ENCODE results near the gene IFRD1.
A peak's percentile ranks its signal among the peaks of the same experiment; 100 is the strongest.
"Not testable (repeated sequence)": the region's sequence is repeated elsewhere in the genome, so short reads cannot be mapped to it uniquely, and the experiment has no call there.

The IFRD1 gene

DNA sequence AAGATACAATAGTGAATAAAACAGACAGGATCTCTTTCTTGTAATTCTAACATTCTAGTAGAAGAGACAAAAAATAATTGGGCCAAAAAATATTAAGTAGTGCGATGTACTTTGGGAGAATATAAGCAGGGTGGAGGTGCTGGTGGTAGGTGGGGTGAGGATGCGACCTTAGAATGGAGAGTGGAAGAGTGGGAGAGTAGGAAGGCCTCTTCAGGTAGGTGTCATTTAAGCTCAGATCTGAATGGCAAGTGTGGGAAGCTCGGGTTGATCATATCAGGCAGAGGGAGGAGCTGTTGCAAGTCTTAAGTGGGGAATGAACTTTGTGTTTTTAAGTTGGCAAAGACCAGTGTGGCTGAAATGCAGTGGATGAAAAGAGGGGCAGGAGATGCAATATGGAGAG is 3.8 kb upstream of the IFRD1 start:
- no peak for DNase-seq

DNA sequence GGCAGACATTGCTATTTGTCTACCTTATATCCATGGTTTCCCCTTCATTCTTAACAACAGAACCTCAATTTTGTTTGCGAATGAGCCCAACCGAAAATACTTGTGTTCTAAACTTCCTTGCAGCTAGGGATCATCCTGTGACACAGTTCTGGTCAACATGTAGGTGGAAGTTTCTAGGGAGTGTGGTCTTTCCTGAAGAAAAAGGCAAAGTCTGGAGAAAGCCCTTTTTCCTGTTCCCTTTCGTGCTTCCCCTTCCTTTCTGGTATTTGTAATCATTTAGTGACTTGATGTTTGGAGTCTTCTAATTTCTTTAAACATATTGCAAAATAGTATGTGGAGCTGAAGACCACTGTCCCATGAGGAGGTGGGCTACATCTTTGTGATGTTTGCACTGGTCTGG is 2.9 kb upstream of the IFRD1 start:
- no peak for DNase-seq

DNA sequence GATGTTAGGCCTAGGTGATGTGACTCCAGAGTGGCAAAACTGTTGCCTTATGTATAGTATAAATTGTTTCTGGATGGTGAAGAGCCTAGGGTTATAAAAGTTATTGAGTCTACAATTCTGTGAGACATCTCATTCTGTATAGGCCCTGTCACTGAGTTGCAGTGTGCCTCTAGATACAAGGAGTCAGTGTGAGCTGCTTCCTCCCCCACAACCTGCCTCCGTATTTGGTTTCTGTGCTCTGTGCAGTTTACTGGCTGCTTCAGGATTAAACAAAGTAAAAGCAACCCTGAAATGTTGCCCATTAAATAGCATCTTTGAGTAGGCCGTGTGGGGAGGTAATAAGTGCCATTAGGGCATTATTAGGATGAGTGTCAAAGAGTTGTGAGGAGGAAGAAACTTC is 1.9 kb upstream of the IFRD1 start:
- DNase-seq: no peak

DNA sequence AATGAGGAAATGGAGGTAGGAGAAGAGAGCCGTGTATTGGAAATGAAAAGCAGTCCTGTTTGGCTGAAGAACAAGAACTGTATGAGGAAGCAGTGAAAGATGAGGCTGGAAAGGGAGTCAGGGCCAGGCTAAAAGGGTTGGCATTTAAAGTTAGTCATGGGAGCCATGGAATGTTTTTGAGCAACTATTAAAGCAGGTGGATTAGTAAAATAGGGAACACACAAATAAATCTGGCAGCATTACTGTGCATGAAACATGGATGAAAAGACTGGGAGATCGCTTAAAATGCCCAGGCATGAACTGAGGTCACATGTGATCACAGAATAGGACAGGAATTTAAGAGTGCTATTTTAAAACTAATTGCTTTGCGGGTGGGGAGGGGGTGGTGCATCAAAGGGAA is 1.4 kb upstream of the IFRD1 start:
- peak; percentile 6 for DNase-seq

DNA sequence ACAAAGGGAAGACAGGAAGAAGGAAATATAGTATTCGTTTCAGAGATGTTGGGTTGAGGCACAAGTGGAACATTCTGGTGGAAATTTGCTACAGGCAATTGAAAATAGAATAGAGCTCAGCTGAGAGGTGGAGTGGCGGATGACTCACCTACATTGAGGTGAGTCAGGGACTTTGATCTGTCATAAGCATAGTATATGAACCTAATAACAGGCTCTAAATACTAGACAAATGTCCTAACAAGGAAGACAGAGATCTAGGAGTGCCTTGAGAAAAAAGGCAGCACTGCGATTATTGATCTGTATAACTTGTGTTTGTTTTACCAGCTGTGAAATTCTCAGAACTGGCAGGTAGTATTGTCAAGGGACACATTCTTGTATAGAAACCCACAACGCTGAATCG is 907 bp upstream of the IFRD1 start:
- DNase-seq: peak; percentile 37

DNA sequence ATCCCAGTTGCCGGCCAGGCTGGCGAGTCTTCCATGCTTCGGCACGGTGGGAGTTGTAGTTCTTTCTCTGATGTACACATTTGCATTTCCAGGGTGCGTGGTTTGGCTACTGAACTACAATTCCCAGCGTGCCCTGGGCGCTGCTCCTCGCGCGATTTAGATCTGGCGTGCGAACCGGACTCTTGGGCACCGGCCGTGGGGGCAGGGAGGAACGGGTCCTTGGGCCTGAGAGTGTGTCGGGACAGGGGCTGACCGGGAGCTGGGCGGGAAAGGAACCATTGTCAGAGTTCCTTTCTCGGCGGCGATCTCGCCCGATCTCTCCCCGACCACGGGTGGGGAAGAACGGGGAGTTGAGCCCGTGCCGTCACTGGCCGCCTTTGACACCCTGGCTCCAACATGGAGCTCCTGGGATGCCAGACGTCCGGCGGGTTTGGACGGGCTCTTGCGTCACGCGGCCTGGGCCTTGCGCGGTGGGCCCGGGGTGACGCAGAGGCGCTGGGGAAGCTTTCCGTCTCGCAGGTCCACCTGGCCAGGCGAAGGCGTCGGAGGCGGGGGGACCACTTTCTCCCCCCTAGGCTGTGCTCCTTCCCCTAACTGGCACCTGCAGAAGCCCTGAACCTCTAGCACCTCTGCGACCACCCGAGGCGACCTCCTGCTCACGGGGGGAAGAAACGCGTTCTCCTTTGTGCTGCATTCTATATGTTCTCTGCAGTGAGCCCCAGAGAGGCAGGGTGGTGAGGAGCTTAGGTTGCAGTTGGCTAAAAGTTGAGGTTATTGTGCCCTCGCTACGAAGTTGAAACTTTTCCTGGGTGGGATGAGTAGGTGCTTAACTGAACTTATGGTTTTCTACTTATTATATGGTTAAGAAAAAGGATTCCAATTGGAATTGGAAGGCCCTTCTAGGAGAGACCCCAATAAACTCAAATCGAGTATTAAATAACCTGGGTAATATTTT is 824 bp downstream of the IFRD1 start:
- peak; percentile 96 for DNase-seq

DNA sequence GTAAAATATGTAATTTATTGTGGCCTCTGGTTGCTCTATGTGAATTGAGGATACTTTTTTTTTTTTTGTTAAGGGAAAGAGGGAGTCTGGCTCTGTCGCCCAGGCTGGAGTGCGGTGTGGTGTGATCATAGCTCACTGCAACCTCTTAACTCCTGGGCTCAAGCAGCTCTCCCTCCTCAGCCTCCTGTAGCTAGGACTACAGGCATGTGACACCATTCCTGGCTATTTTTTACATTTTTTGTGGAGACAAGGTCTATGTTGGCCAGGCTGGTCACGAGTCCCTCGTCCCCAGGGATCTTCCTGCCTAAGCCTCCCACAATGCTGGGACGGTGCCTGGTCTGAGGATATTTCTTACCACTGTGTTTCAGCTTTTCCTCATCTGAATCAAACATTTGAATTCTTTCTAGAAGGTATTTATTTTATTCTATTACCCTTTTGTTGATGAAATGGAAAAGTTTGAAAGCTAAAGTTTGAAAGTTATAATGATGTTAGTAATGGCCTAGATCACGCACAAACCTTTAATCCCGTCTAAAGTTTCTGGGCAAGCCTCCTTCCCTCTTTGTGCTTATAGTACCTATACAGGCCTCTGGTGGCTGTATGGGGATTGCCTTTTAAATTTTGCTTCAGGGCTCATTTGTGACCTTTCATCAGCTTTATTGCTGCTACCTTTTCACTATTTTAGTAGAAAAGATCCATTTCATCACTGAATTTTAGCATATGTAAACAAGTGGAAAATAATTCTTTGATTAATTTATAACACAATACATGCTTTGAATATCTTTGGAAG is 2.0 kb downstream of the IFRD1 start:
- peak; percentile 38 for DNase-seq

DNA sequence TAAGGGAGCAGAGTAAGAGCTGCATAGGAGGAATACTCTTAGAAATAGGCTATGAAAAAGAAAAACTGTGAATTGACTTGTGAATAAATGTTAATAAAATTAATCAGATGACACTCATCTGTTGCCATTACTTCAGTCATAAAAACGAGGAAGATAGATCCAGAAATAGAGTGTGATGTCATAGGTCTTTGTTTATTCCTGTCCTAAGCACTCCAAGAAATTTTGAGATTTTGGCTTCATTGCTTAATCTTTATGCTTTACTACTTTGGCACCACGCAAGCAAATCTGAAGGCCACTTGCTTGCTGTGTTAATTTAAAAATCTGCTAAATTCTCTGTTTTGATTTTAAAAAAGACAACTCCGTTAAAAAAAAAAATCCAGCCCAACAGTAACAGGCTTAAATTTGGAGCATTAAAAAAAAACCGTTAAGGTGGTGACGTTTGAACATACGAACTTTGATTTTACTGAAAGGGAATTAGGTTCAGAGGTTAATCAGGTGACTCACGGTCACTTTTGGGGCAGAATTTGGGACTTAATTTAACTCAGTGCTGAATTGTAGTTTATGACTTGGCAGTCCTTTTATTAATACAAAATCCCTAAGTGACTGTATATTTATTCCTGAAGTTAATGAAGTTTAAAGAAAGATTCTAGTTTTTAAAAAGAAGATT is 3.4 kb downstream of the IFRD1 start:
- peak; percentile 35 for DNase-seq

DNA sequence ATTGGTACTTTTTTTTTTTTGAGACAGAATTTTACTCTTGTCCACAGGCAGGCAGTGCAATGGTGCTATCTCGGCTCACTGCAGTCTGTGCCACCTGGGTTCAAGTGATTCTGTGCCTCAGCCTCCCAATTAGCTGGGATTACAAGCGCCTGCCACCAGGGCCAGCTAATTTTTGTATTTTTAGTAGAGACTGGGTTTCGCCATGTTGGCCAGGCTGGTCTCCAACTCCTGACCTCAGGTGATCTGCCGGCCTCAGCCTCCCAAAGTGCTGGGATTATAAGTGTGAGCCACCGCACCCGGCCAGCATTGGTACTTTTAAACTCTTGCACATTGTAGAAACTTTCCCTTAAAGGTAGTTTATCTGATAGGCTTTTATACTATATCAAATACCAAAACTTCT is 3.9 kb downstream of the IFRD1 start:
- DNase-seq: not testable (repeated sequence)

DNA sequence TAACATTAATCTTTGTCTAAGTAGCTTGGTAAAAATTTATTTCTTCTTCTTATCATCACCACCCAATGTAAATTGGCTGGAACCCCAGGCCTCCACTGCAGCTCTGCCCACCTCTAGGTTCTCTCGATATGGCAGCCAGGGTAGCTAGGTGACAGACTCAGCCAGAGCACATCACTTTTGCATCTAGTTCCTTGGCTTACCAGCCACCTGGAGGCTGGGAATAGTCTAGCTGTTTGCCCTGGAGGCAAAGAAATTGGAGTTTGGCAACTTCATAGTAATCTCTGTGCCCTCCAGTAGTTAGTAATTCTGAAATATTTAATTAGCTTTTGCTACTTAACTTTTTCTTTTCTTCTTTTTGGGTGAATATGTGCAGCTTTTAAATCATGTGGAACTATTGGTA is 9.4 kb downstream of the IFRD1 start:
- DNase-seq: no peak

DNA sequence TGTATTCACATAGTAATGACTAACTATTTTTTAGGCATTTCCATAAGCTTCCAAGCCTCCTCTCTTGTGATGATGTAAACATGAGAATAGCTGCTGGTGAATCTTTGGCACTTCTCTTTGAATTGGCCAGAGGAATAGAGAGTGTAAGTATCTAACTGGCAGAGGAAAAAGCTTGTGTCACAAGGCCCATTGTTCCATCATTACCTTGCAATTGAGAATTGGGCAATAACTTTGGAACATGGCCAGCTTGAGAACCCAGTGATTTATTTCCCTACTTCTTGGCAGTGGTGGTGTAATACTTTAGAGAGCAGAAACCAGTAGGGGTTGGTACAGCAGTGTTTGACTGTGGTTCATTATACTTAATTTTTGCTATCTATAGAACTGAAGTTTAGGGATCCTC is 12.0 kb downstream of the IFRD1 start:
- peak; percentile 64 for DNase-seq

DNA sequence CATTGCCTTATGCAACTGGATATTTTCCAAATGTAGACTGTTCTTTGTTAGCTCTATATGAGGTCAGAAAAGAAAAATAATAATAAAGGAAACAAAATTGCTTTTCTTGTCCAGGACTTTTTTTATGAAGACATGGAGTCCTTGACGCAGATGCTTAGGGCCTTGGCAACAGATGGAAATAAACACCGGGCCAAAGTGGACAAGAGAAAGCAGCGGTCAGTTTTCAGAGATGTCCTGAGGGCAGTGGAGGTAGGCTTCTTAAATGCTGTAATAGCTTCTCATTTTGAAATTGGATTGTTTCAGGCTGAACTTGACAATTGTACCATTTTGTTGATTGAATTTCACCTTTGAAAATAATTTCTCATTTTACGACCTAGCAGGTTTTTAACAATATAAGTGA is 17.6 kb downstream of the IFRD1 start:
- DNase-seq: no peak

DNA sequence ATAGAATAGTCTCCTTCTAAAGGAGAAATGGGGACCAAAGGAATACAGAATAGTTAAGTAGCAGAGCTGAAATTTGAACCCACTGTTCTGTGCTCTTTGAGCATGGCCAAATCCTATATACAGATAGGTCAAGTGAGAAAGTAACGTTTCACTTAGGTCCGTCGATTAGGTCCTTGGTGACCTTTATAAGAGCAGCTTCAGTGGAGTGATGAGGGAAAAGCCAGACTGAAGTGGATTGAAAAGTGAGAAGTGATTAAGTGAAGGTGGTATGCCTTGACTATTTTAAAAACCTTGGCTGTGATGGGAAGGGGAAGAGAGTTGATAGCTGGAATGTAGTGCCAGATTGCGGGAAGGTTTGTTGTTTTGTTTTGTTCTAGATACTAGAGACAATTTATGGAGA is 19.9 kb downstream of the IFRD1 start:
- DNase-seq: no peak

DNA sequence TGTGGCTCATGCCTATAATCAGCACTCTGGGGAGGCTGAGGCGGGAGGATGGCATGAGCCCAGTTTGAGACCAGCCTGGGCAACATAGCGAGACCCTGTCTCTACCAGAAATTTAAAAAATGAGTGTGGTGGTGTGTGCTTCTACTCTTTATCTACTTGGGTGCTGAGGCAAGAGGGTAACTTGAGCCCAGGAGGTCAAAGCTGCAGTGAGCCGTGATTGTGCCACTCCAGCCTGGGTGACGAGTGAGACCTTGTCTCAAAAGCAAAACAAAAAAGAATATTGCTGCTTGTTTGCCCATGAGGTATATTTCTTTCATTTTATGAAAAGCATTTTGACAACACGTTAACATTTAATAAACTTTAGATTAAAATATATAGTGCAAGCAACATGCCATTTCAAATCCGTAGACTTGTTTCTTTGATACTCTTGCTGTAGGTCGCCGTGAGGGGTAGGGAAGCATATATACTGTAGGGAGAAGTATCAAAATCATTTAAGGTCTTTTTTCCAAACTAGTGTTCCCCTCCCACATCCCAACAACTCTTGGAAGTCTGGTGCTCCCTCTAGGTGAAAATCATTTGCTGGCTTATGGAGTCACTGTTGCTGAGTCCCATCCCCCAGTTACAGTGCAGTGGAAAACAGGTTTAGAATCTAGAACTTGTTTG is 26.3 kb downstream of the IFRD1 start:
- DNase-seq: no peak

DNA sequence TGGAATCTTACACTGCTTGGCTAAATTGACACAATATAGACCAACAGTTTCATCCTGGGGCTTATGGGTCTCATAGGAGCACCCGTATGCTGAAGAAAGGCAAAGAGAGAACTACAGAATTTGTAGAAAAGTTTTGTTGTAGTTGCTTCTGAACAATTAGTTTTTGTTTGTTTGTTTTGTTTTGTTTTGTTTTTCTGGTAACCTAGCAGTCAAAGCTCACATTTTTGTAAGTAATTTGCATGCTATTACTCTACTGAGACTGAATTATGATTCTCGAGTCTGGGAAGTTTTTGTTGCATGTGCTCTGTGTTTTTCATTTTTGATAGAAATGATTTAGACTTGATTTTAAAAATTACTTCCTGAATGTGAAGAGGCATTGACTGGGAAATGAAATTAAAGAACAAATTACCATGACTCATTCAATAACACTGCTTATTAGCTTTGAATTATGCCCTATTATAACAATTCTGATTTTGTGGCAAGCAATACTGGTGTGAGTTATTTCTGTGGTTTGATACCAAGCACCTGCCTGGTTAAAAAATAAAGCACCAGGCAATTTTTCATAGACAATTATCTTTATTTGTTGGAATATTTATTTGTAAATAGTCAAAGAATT is 31.0 kb downstream of the IFRD1 start:
- DNase-seq: peak; percentile 1

DNA sequence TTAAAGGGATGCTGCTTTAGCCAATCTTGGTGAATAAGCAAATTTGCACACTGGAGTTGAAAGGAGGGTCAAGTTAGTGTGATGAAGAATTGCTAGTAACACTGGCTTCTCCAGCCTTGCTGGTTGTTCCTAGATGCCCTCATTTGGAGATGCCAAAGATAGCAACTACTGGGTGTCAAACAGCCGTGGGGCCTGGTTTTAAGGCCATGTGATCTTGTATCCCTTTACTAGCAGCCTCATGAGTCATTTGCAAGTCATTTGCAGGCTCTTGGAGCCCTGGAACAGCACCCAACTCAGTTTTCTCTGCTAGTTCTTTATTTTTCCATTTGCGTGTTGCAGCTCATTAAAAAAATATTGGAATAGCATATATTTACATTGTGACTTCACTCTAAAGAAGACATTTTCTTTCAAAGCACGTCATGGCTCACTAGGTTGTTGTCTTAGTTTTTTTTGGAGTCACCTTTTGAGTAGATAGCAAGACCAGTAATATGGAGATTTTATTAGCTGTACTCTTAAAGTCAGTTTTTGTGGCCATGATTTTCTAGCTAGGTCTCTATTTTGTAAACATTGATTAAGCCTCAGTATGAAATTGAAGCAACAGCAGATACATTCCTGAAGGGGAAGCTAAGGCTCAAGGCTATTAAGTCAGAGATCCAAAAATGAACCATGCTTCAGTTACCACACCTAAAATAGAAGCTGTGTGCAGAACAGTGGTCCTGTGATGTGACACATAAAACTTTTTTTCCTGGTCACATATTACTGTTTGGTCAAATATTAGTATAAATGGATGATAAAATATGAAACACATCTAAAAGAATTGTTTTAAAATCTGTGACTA is 31.8 kb downstream of the IFRD1 start:
- peak; percentile 93 for DNase-seq

DNA sequence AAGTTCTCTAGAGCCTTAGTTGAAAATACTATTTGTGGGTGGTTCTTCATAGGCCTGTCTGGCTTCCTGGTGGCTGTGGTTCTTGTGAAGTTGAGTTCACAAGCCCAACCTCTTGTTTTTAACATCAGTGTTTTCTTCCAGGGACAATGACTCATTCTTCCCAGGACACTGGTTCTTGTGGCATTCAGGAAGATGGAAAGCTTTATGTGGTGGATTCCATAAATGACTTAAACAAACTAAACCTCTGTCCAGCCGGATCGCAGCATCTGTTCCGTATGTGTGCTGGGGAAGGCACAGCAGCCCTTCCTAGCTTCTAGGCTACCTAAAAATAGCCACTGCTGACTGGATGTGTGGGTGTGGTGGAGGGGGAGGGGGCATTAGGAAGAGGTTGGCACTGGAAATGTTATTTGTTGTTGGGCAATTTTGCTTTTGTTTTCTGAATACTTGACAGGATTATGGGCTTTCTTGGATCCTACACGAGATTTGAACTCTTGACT is 34.5 kb downstream of the IFRD1 start:
- peak; percentile 88 for DNase-seq

DNA sequence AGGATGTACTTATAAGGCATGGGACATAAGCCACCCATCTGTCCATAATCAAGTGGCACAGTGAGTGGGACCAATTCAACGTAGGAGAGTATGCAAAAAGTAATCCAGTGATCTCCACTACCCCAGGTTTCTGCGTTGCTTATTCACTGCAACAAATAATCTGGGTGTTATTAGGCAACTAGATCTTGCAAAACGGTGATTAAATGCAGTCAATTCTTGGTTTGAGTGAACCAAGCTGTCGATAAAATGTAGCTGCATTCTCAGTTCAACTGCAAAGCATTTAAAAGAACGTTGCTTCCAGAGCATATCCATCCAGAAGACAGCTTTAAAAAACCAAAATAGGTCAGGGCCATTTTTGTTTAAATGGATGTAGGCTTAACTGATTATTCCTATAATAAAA is 35.5 kb downstream of the IFRD1 start:
- no peak for DNase-seq

DNA sequence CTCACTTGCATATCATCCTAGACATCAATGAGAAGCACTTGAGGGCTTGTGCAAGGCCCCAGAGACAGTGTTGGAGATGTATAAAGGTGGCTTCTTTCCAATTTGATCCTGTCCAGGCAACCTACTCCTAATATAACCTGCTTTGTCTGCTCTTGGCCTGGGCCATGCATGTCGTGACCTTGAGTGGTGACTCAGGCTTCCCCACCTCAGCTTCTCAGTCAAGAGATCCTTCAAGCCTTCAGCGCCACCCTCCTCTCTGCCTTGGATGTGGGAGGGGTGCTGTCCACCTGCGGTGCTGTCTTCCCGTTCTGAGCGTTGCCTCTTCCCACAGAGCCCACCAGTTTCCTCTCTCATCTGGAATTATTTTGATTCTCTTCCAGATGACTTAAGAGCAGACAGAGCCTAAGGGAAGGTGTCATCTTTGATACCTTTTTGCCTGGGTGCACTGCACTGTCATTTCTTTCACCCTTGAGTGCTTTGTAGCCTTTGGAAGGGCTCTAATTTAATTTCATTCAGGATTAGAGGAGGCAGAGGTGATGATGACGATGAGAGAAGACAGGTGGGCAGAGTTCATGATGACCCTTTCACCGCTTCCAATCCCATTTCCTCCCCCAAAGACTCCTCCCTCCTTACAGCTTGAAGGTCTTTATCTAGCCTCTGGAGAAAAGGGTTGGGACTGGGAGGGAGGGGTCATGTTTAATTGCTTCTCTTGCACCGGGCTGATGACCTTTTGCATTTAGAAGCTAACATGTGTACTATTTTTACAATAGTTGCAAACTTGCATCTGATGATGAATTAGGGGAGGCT is 37.4 kb downstream of the IFRD1 start:
- DNase-seq: no peak

DNA sequence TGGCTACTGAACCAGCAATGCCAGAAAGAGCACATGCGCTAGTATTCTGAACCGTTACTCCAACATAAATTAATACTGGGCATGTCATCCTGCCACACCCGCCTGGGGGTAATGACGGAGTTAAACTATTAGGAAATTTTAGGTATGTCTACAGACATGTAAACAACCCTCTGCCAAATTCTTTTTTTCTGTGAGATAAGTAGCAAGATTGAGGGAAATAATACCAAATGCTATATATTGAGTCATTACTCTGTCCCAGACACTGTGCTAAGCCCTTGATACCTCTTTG is 37.9 kb downstream of the IFRD1 start:
- no peak for DNase-seq

DNA sequence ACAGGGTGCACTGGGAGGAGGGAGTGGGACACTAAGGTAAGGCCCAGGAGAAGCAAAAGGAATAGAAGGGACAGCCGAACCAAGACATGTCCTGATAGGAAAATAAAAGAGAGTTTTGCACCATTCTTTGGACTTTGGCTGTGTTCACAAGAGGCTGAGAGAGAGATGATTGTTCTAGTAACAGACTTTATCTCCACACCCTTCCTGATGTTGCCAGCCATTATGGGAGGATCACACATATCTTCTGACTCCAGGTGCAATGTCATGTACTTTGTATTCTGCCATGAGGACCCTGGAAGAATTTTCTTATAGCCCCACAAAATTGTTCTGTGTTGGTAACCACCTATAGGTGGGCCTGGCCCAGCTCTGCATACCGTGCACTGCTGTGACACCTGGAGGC is 41.9 kb downstream of the IFRD1 start:
- no peak for DNase-seq

Data from EL (cell line).